SHP77 (cell line): Measurements from ENCODE around the gene LHFPL3.
A peak's percentile ranks its signal among the peaks of the same experiment; 100 is the strongest.

Experiments used
- DNase-seq, 2 experiments: peaks; one replicate each; lab custom pipeline; 2025; lab: John Stamatoyannopoulos, UW

The LHFPL3 gene

GRCh38 chr7:104371216-104371979 is 43.0 kb downstream of the LHFPL3 start:
- DNase-seq: no peak

GRCh38 chr7:104371980-104372357 is 43.6 kb downstream of the LHFPL3 start:
- DNase-seq: no peak

- DNase-seq: no peak
These were observed 54.2 kb downstream of the LHFPL3 start for GRCh38 chr7:104382616-104383015.

GRCh38 chr7:104386943-104387342 is 58.5 kb downstream of the LHFPL3 start:
- DNase-seq: no peak

- DNase-seq: no peak
These were observed 59.8 kb downstream of the LHFPL3 start for GRCh38 chr7:104388222-104388621.

- DNase-seq: no peak
These were observed 66.8 kb downstream of the LHFPL3 start for GRCh38 chr7:104395162-104395561.

GRCh38 chr7:104397442-104397841 is 69.0 kb downstream of the LHFPL3 start:
- no peak for DNase-seq

GRCh38 chr7:104408371-104408770 is 80.0 kb downstream of the LHFPL3 start:
- DNase-seq: no peak

GRCh38 chr7:104410742-104411141 is 82.3 kb downstream of the LHFPL3 start:
- no peak for DNase-seq

- DNase-seq: no peak
These were observed 84.5 kb downstream of the LHFPL3 start for GRCh38 chr7:104412911-104413310.

GRCh38 chr7:104414216-104414615 is 85.8 kb downstream of the LHFPL3 start:
- no peak for DNase-seq

GRCh38 chr7:104415700-104416099 is 87.3 kb downstream of the LHFPL3 start:
- no peak for DNase-seq

GRCh38 chr7:104416866-104417393 is 88.5 kb downstream of the LHFPL3 start:
- DNase-seq: no peak

- DNase-seq: no peak
These were observed 103.5 kb downstream of the LHFPL3 start for GRCh38 chr7:104431930-104432329.

- no peak for DNase-seq
These were observed 105.7 kb downstream of the LHFPL3 start for GRCh38 chr7:104434129-104434528.

GRCh38 chr7:104442481-104442880 is 114.1 kb downstream of the LHFPL3 start:
- no peak for DNase-seq

- peak; percentile 38 to 43 for DNase-seq
These were observed 115.6 kb downstream of the LHFPL3 start for GRCh38 chr7:104444017-104444416.

GRCh38 chr7:104445393-104445792 is 117.0 kb downstream of the LHFPL3 start:
- DNase-seq: no peak

GRCh38 chr7:104450861-104451260 is 122.5 kb downstream of the LHFPL3 start:
- no peak for DNase-seq

- no peak for DNase-seq
These were observed 124.8 kb downstream of the LHFPL3 start for GRCh38 chr7:104453190-104453589.

GRCh38 chr7:104458875-104459274 is 130.5 kb downstream of the LHFPL3 start:
- DNase-seq: no peak

GRCh38 chr7:104469166-104469820 is 140.9 kb downstream of the LHFPL3 start:
- DNase-seq: no peak

- no peak for DNase-seq
These were observed 152.1 kb downstream of the LHFPL3 start for GRCh38 chr7:104480529-104480928.
